HepG2 (cell line): ENCODE measurements around the gene LIMK2. TPM values are rescaled to one million over a fixed set of nuclear protein-coding genes. Genes with fewer than 3 reads are reported as not detected.

Experiments
- AHDC1 ChIP-seq: sonication (generic); formaldehyde crosslinking; IDR thresholded peaks from 2 replicates; pipeline ENCODE4 v1.5.1; 2020; ENCODE audit warnings: mild to moderate bottlenecking, missing genetic modification reagents, borderline replicate concordance
- ARID5B ChIP-seq: IDR thresholded peaks from 2 replicates; pipeline ENCODE4 v1.4.0; 2020; ENCODE audit warnings: mild to moderate bottlenecking, missing genetic modification reagents
- HOXA9 ChIP-seq: sonication (generic); formaldehyde crosslinking; IDR thresholded peaks from 2 replicates; pipeline ENCODE4 v1.8.1; 2022; ENCODE audit warnings: missing genetic modification reagents, mild to moderate bottlenecking, moderate library complexity, borderline replicate concordance
- KMT2B ChIP-seq: IDR thresholded peaks from 2 replicates; pipeline ENCODE4 v1.6.1; 2016; ENCODE audit warnings: missing genetic modification reagents, missing compliant biosample characterization
- MZF1 ChIP-seq: sonication (generic); formaldehyde crosslinking; IDR thresholded peaks from 2 replicates; pipeline ENCODE4 v1.8.1; 2023; ENCODE audit warnings: mild to moderate bottlenecking, missing genetic modification reagents, borderline replicate concordance
- ONECUT2 ChIP-seq: sonication (generic); formaldehyde crosslinking; IDR thresholded peaks from 2 replicates; pipeline ENCODE4 v1.4.0; 2020; ENCODE audit warnings: missing genetic modification reagents
- PBX3 ChIP-seq: sonication (generic); formaldehyde crosslinking; IDR thresholded peaks from 2 replicates; pipeline ENCODE4 v1.8.1; 2023; ENCODE audit warnings: missing genetic modification reagents, inconsistent platforms, borderline replicate concordance
- REL ChIP-seq: sonication (generic); formaldehyde crosslinking; conservative IDR thresholded peaks from 2 replicates; pipeline ENCODE4 v1.8.0; 2022; ENCODE audit warnings: mild to moderate bottlenecking, missing genetic modification reagents, moderate library complexity
- SMAD9 ChIP-seq: sonication (generic); formaldehyde crosslinking; IDR thresholded peaks from 2 replicates; pipeline ENCODE4 v1.5.1; 2020; ENCODE audit warnings: mild to moderate bottlenecking, missing genetic modification reagents
- SOX6 ChIP-seq, 2 experiments: fragments of 450-650 bp in 1 of 2; sonication (generic) in 1 of 2; formaldehyde crosslinking in 1 of 2; IDR thresholded peaks; 2 replicates each; pipeline versions ENCODE4 v1.4.0 to v1.6.1; 2017 to 2020; ENCODE audit warnings: antibody characterized with exemption in 1 of 2, mild to moderate bottlenecking in 1 of 2, missing genetic modification reagents in 1 of 2
- THAP8 ChIP-seq: sonication (generic); formaldehyde crosslinking; IDR thresholded peaks from 2 replicates; pipeline ENCODE4 v1.5.1; 2020; ENCODE audit warnings: missing genetic modification reagents, mild to moderate bottlenecking, borderline replicate concordance
- ZBTB3 ChIP-seq: sonication (generic); formaldehyde crosslinking; IDR thresholded peaks from 2 replicates; pipeline ENCODE4 v1.4.0; 2020; ENCODE audit warnings: low read depth, mild to moderate bottlenecking, moderate library complexity, missing genetic modification reagents, borderline replicate concordance
- ZFP62 ChIP-seq: sonication (generic); formaldehyde crosslinking; IDR thresholded peaks from 2 replicates; pipeline ENCODE4 v1.4.0; 2020; ENCODE audit warnings: missing genetic modification reagents
- ZNF547 ChIP-seq: sonication (generic); formaldehyde crosslinking; IDR thresholded peaks from 2 replicates; pipeline ENCODE4 v1.5.1; 2020; ENCODE audit warnings: mild to moderate bottlenecking, missing genetic modification reagents
- ZNF577 ChIP-seq: sonication (generic); formaldehyde crosslinking; IDR thresholded peaks from 2 replicates; pipeline ENCODE4 v1.4.0; 2020; ENCODE audit warnings: mild to moderate bottlenecking, low read depth, missing genetic modification reagents, borderline replicate concordance
- ZNF878 ChIP-seq: sonication (generic); formaldehyde crosslinking; IDR thresholded peaks from 2 replicates; pipeline ENCODE4 v1.8.1; 2023; ENCODE audit warnings: mild to moderate bottlenecking, missing genetic modification reagents, moderate library complexity
- polyA plus RNA-seq, 8 experiments: library from polyadenylated mRNA; depleted of rRNA in 3 of 8; stranded (reverse) in 7 of 8; unstranded in 1 of 8; fragments of >200 nt; fragmentation: Illumina TruSeq in 4 of 8; extraction: Trizol in 4 of 8; gene quantifications; 2 replicates each; pipeline versions ENCODE4 v1.2.1 to v1.2.3, GENCODE V29; 2011 to 2016; ENCODE audit warnings: low read depth in 4 of 8, missing spikeins in 1 of 8, mixed read lengths in 1 of 8; ENCODE audit not compliant: insufficient read depth in 1 of 8
- total RNA-seq, 5 experiments: library from RNA; depleted of rRNA; stranded (reverse); fragments of >200 nt; fragmentation: Illumina TruSeq; extraction: Trizol; gene quantifications; 2 replicates each; pipeline ENCODE4 v1.2.3, GENCODE V29; 2016; ENCODE audit warnings: low read depth in 1 of 5

Gene LIMK2
- total and polyA plus RNA-seq, 2 of the 13 experiments (the other 11 are each of a cell fraction or from before 2014, with no cell fraction given): 20.9 to 29.8 TPM

- TF ChIP-seq AHDC1 (CRISPR knock-in tag) (peak; percentile 44; the same call in 1 of the 2 replicates), PBX3 (CRISPR knock-in tag) (no peak), SMAD9 (CRISPR knock-in tag) (no peak), ZNF878 (CRISPR knock-in tag) (no peak), KMT2B (CRISPR knock-in tag) (no peak), MZF1 (CRISPR knock-in tag) (no peak), ZNF577 (CRISPR knock-in tag) (no peak), SOX6 (IDR thresholded peaks at IDR 0.05) (no peak), SOX6 (CRISPR knock-in tag; IDR thresholded peaks at IDR 0.05) (no peak), HOXA9 (CRISPR knock-in tag) (no peak), REL (no peak), ZBTB3 (CRISPR knock-in tag) (no peak), ZNF547 (CRISPR knock-in tag) (no peak), ZFP62 (CRISPR knock-in tag) (no peak), ONECUT2 (no peak), ARID5B (peak; percentile 75), THAP8 (CRISPR knock-in tag) (no peak)
Measured at GRCh38 chr22:31250740-31251600, 38.9 kb downstream of the LIMK2 start (continued).
